ENCODE measurements around the gene AKT3.

Gene AKT3

DNA sequence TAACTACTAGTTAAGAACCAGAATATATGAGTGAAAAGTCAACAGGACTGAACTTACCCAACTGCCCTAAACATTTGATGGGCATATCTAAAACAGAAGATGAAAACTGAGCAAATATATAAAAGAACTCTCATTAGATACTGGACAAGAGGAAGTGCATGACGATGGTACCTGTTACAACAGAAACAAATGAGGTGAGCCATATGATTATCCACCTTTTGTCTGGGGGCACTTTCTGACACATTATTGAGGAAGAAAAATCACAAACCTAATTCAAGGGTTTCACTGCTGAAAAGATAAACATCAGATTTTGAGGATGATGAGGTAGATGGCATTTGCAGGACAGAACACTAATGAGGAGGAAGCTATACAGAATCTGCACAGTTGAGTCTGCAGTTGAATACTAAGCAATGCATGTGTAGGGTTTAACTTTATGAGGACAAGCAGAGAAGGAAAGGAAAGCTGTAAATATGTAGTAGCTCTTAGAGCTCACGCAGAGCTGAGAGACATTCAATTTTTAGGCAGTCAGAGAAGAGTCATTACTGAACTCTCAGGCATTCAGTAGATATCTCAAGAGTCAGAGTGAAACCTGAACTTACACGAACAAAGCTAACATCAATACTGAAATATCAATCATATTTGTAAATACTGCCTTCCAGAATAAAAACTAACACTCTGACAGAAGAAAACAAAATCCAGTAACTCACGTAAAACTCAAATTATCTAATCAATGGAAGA, 262.1 kb downstream of the AKT3 start:
- TF ChIP-seq, protein P1, sequence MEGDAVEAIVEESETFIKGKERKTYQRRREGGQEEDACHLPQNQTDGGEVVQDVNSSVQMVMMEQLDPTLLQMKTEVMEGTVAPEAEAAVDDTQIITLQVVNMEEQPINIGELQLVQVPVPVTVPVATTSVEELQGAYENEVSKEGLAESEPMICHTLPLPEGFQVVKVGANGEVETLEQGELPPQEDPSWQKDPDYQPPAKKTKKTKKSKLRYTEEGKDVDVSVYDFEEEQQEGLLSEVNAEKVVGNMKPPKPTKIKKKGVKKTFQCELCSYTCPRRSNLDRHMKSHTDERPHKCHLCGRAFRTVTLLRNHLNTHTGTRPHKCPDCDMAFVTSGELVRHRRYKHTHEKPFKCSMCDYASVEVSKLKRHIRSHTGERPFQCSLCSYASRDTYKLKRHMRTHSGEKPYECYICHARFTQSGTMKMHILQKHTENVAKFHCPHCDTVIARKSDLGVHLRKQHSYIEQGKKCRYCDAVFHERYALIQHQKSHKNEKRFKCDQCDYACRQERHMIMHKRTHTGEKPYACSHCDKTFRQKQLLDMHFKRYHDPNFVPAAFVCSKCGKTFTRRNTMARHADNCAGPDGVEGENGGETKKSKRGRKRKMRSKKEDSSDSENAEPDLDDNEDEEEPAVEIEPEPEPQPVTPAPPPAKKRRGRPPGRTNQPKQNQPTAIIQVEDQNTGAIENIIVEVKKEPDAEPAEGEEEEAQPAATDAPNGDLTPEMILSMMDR (IDR thresholded peaks at IDR 0.05; ENCODE audit: borderline replicate concordance, control extremely low read depth, extremely low read depth, insufficient read depth, missing control alignments): no peak
- in situ Hi-C loops (cut with MboI; ENCODE audit: low sequenced_read_pairs, unreplicated experiment): no loop called here
- peak; percentile 69 for DNase-seq (ENCODE audit: low spot score)

DNA sequence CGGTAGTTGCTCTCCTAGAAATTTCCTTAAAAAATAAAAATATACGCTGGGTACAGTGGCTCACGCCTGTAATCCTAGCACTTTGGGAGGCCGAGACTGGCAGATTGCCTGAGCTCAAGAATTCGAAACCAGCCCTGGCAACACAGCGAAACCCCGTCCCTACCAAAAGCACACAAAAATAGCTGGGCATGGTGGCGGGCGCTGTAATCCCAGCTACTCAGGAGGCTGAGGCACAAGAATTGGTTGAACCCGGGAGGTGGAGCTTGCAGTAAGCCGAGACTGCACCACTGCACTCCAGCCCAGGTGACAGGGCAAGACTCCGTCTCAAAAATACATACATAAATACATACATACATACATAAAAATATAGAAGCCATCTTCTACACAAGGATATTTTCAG, 262.8 kb downstream of the AKT3 start:
- no peak for DNase-seq (ENCODE audit: low spot score)

DNA sequence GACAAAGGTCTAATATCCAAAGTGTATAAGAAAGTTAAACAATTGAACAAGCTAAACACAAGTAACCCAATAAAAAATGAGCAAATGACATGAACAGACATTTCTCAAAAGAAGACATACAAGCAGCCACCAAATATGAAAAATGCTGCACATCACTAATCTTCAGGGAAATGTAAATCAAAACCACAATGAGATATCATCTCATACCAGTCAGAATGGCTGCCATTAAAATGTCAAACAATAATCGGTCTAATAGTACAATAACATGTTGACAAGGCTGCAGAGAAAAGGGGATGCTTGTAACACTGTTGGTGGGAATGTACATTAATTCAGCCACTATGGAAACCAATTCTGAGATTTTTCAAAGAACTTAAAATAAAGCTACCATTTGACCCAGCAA, 264.1 kb downstream of the AKT3 start:
- DNase-seq (ENCODE audit: low spot score): no peak
- TF ChIP-seq, protein P1 (IDR thresholded peaks at IDR 0.05; ENCODE audit: borderline replicate concordance, control extremely low read depth, extremely low read depth, insufficient read depth, missing control alignments): no peak
- in situ Hi-C loops (cut with MboI; ENCODE audit: low sequenced_read_pairs, unreplicated experiment): no loop called here

More for the DNA sequence above, 262.8 kb downstream of the AKT3 start:
- TF ChIP-seq, protein P1 (IDR thresholded peaks at IDR 0.05; ENCODE audit: borderline replicate concordance, control extremely low read depth, extremely low read depth, insufficient read depth, missing control alignments): no peak
- in situ Hi-C loops (cut with MboI; ENCODE audit: low sequenced_read_pairs, unreplicated experiment): no loop called here

DNA sequence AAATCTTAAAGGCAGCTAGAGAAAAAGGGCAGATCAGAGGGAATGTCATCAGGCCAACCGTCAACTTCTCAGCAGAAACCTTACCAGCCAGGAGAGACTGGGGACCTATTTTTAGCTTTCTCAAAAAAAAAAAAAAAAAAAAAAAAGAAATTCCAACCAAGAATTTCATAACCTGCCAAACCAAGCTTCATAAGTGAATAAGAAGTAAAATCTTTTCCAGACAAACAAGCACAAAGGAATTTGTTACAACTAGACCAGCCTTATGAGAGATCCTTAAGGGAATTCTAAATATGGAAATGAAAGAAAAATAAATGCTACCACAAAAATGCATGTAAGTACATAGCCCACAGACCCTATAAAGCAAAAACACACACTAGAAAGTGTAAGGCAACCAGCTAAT, 267.7 kb downstream of the AKT3 start:
- in situ Hi-C loops (cut with MboI; ENCODE audit: low sequenced_read_pairs, unreplicated experiment): no loop called here

DNA sequence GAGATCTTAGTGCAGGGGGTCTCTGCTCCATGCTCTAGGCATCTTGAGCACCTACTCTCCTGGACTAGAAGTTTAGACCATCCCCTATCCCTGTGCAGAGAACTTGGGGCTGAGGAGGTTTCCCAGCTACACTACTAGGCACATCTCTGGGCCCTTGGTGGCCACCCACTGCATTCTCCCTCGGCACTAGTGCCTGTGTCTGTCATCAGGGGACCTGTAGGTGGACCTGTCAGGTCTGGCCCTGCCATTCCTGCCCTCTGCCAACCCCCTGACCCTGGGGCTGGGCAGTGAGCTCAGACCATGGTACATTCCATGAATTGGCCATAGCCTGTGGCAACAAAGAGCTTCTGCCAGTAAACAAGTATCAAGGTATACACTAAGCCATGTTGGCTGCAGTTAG, 269.1 kb downstream of the AKT3 start:
- no peak for DNase-seq (ENCODE audit: low spot score)
- in situ Hi-C loops (cut with MboI; ENCODE audit: low sequenced_read_pairs, unreplicated experiment): no loop called here
- TF ChIP-seq, protein P1 (IDR thresholded peaks at IDR 0.05; ENCODE audit: borderline replicate concordance, control extremely low read depth, extremely low read depth, insufficient read depth, missing control alignments): no peak

More for the DNA sequence above, 267.7 kb downstream of the AKT3 start:
- TF ChIP-seq, protein P1 (IDR thresholded peaks at IDR 0.05; ENCODE audit: borderline replicate concordance, control extremely low read depth, extremely low read depth, insufficient read depth, missing control alignments): no peak
- no peak for DNase-seq (ENCODE audit: low spot score)

DNA sequence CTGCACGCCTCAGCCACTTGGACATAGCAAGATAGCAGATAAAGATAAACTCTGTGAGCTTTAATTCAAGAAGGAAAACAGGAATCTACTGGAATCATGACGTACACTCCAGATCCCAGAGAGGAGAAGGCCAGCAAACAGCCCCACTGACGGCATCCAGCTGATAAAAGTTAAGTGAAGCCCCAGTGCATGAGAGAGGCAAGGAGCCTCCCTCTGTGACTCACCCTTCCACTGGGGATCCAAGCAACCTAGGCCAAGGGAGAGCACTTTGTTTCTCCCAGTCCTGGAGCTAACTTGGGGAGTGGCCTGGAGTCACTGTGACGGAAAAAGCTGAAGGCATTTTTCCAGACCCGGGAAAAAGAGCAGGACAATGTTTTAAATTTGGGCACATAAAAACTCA, 270.0 kb downstream of the AKT3 start:
- TF ChIP-seq, protein P1 (IDR thresholded peaks at IDR 0.05; ENCODE audit: borderline replicate concordance, control extremely low read depth, extremely low read depth, insufficient read depth, missing control alignments): no peak
- in situ Hi-C loops (cut with MboI; ENCODE audit: low sequenced_read_pairs, unreplicated experiment): no loop called here
- no peak for DNase-seq (ENCODE audit: low spot score)

All from GM13976 (cell line).